Fibroblast of lung (primary cell): Measurements from ENCODE around the gene CLIC3. TPM values are rescaled to one million over a fixed set of nuclear protein-coding genes. Genes with fewer than 3 reads are reported as not detected.

Experiments
- DNase-seq, 2 donors: peaks; one replicate each; pipeline versions ENCODE4 v3.0.0 to v3.0.0-alpha.2; 2010; ENCODE audit warnings: low read depth in 2 of 2
- H2AFZ ChIP-seq: 2 replicates; pipeline ENCODE4 v1.5.1; 2012; ENCODE audit warnings: low read length, control low read depth, inconsistent platforms
- H3K27ac ChIP-seq: 2 replicates; pipeline ENCODE4 v1.5.1; 2011; ENCODE audit warnings: low read length, control low read depth; ENCODE audit not compliant: insufficient read depth
- H3K27me3 ChIP-seq: 2 replicates; pipeline ENCODE4 v1.5.1; 2011; ENCODE audit warnings: mild to moderate bottlenecking, low read length; ENCODE audit not compliant: control insufficient read depth, insufficient read depth
- H3K36me3 ChIP-seq: 2 replicates; pipeline ENCODE4 v1.5.1; 2011; ENCODE audit warnings: low read length; ENCODE audit not compliant: control insufficient read depth, insufficient read depth
- H3K4me1 ChIP-seq: 2 replicates; pipeline ENCODE4 v1.5.1; 2011; ENCODE audit warnings: low read length; ENCODE audit not compliant: control insufficient read depth, insufficient read depth; ENCODE audit errors: extremely low read depth
- H3K4me2 ChIP-seq: 2 replicates; pipeline ENCODE4 v1.5.1; 2011; ENCODE audit warnings: low read length, control low read depth; ENCODE audit not compliant: insufficient read depth; ENCODE audit errors: extremely low read depth
- H3K4me3 ChIP-seq, 4 experiments: fragments of 200-600 bp in 1 of 4; sonication (generic) in 1 of 4; replicated peaks in 1 of 4; 2 replicates each; pipeline ENCODE4 v1.5.1; 2011 to 2016; ENCODE audit warnings: low read length in 4 of 4, low read depth in 3 of 4, mild to moderate bottlenecking in 3 of 4, control low read depth in 2 of 4, inconsistent platforms in 1 of 4, mixed read lengths in 1 of 4; ENCODE audit not compliant: insufficient read depth in 1 of 4; ENCODE audit errors: control extremely low read depth in 1 of 4
- H3K79me2 ChIP-seq: 2 replicates; pipeline ENCODE4 v1.5.1; 2012; ENCODE audit warnings: mild to moderate bottlenecking, low read length, inconsistent platforms; ENCODE audit not compliant: control insufficient read depth, insufficient read depth
- H3K9ac ChIP-seq: 2 replicates; pipeline ENCODE4 v1.5.1; 2011; ENCODE audit warnings: mild to moderate bottlenecking, low read length, control low read depth; ENCODE audit not compliant: insufficient read depth
- H3K9me3 ChIP-seq: 2 replicates; pipeline ENCODE4 v1.5.1; 2012; ENCODE audit warnings: low read depth, low read length; ENCODE audit not compliant: control insufficient read depth, insufficient read depth
- H4K20me1 ChIP-seq: 2 replicates; pipeline ENCODE4 v1.5.1; 2011; ENCODE audit warnings: low read length; ENCODE audit not compliant: control insufficient read depth, insufficient read depth; ENCODE audit errors: extremely low read depth
- EZH2 ChIP-seq: IDR thresholded peaks from 2 replicates; pipeline ENCODE4 v1.5.1; 2012; ENCODE audit warnings: low read length, control low read depth, mild to moderate bottlenecking; ENCODE audit errors: missing control alignments
- polyA plus RNA-seq, 2 donors: library from polyadenylated mRNA; depleted of rRNA in 1 of 2; stranded (reverse) in 1 of 2; unstranded in 1 of 2; fragments of >200 nt; gene quantifications; 2 replicates each; pipeline ENCODE4 v1.2.1, GENCODE V29; 2011 to 2012; ENCODE audit warnings: missing spikeins in 1 of 2
- total RNA-seq: library from RNA; depleted of rRNA; stranded (reverse); fragments of >200 nt; gene quantifications from 2 replicates; pipeline ENCODE4 v1.2.1, GENCODE V29; 2014
- TF ChIP-seq, protein P1 (sequence below), 2 donors: IDR thresholded peaks in 1 of 2; conservative IDR thresholded peaks in 1 of 2; 1 replicate in 1 of 2; 2 replicates in 1 of 2; pipeline ENCODE4 v1.5.1; 2011 to 2012; ENCODE audit warnings: low read length in 2 of 2, control low read depth in 1 of 2, inconsistent platforms in 1 of 2, low read depth in 1 of 2, mild to moderate bottlenecking in 1 of 2

CLIC3 gene
- total and polyA plus RNA-seq, 2 donors (not counting 1 experiment from before 2014, with no cell fraction given): 0.98 to 3.5 TPM

DNA sequence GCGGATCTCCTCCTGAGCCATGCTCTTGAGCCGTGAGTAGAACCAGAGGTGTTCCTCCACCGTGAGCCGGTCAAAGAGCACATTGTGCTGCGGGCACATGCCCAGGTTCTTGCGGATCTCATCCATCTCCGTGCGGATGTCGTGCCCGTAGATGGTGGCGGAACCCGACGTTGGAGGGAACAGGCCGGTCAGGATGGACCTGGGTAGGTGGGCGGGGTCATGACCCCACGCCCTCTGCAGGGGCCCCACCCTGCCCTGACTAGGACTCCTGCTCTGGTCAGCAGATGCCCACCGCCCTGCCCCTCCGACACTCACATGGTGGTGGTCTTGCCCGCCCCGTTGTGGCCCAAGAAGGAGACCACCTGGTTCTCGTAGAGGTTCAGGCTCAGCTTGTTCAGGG, 19.6 kb upstream of the CLIC3 start:
- no peak overlapping the region for H2AFZ ChIP-seq
- TF ChIP-seq, protein P1, sequence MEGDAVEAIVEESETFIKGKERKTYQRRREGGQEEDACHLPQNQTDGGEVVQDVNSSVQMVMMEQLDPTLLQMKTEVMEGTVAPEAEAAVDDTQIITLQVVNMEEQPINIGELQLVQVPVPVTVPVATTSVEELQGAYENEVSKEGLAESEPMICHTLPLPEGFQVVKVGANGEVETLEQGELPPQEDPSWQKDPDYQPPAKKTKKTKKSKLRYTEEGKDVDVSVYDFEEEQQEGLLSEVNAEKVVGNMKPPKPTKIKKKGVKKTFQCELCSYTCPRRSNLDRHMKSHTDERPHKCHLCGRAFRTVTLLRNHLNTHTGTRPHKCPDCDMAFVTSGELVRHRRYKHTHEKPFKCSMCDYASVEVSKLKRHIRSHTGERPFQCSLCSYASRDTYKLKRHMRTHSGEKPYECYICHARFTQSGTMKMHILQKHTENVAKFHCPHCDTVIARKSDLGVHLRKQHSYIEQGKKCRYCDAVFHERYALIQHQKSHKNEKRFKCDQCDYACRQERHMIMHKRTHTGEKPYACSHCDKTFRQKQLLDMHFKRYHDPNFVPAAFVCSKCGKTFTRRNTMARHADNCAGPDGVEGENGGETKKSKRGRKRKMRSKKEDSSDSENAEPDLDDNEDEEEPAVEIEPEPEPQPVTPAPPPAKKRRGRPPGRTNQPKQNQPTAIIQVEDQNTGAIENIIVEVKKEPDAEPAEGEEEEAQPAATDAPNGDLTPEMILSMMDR (conservative IDR thresholded peaks at IDR 0.05 in 1 of 2, IDR thresholded peaks at IDR 0.05 in 1 of 2; ENCODE audit: low read depth in 1 of 2, low read length in 2 of 2): no peak
- TF ChIP-seq EZH2: no peak
- no peak overlapping the region for H3K4me2 ChIP-seq
- no peaks in the 10 kb centered on the region for H4K20me1 ChIP-seq
- DNase-seq: no peak
- no peaks in the 10 kb centered on the region for H3K9me3 ChIP-seq
- H3K79me2 ChIP-seq: no peaks in the 10 kb centered on the region
- no peaks in the 10 kb centered on the region for H3K4me1 ChIP-seq
- peaks cover 12% of the 10 kb centered on the region for H3K36me3 ChIP-seq
- no peak overlapping the region for H3K27ac ChIP-seq
- H3K9ac ChIP-seq: no peak overlapping the region
- H3K27me3 ChIP-seq: no peaks in the 10 kb centered on the region
- no peak overlapping the region for H3K4me3 ChIP-seq

DNA sequence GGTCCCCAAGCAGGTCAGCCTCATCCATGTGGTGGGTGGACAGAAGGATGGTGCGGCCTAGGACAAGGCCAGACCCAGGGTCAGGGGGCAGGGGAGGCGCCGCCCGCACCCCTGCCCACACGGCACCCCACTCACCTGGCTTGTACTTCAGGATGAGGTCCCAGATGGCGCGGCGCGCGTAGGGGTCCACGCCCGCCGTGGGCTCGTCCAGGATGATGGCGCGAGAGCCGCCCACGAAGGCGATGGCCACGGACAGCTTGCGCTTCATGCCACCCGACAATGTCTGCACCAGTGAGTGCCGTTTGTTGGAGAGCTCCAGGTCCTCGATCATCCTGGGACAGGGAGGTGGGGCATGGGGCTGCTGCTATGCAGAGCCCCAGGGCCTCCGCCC, 19.2 kb upstream of the CLIC3 start:
- no peak overlapping the region for H3K4me3 ChIP-seq
- DNase-seq: no peak
- no peaks in the 10 kb centered on the region for H3K9me3 ChIP-seq
- H3K9ac ChIP-seq: no peak overlapping the region
- H3K36me3 ChIP-seq: peaks cover 12% of the 10 kb centered on the region
- no peaks in the 10 kb centered on the region for H4K20me1 ChIP-seq
- H2AFZ ChIP-seq: no peak overlapping the region
- H3K4me1 ChIP-seq: no peaks in the 10 kb centered on the region
- no peaks in the 10 kb centered on the region for H3K79me2 ChIP-seq
- no peak overlapping the region for H3K27ac ChIP-seq
- no peaks in the 10 kb centered on the region for H3K27me3 ChIP-seq
- no peak for TF ChIP-seq EZH2
- TF ChIP-seq, protein P1 (conservative IDR thresholded peaks at IDR 0.05 in 1 of 2, IDR thresholded peaks at IDR 0.05 in 1 of 2; ENCODE audit: low read depth in 1 of 2, low read length in 2 of 2): no peak
- H3K4me2 ChIP-seq: no peak overlapping the region

DNA sequence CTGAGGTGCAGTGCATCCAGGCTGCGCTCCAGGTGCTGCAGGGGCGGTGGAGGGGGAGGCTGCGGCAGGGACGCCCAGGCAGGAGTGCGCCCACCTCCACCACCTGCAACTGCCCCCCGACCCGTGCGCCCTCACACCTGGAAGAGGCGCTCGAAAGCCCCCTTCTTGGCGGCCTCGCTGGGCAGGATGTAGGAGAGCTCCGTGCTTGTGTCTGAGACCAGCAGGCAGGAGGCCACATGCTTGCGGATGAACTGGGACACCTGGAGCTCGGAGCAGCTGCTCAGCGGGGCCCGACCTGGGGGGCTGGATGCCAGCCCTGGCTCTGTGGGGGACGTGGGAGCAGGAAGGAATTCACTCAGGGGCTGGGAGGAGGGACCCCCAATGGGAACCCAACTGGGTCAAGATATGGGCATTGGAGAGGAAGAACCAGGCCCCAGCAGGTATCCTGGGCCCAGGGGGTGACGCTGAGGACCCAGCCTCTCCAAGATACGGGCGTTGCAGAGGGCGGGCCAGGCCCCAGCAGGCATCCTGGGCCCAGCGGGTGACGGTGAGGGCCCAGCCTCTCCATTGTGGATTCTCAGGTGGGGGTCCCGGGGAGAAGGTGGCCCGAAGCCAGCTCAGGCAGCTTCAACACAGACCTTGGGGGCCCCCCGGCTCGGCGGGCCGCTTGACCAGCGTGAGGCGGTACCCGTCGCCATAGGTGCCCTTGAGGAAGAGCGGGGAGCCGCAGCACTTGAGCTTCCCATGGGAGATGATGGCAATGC, 18.6 kb upstream of the CLIC3 start:
- DNase-seq: no peak
- H3K9me3 ChIP-seq: no peaks in the 10 kb centered on the region
- no peak for TF ChIP-seq EZH2
- TF ChIP-seq, protein P1 (conservative IDR thresholded peaks at IDR 0.05 in 1 of 2, IDR thresholded peaks at IDR 0.05 in 1 of 2; ENCODE audit: low read depth in 1 of 2, low read length in 2 of 2): no peak

More for the DNA sequence above, 18.6 kb upstream of the CLIC3 start:
- Histone ChIP-seq H2AFZ (no peak overlapping the region), H4K20me1 (no peaks in the 10 kb centered on the region), H3K4me1 (no peaks in the 10 kb centered on the region), H3K79me2 (no peaks in the 10 kb centered on the region), H3K9ac (no peak overlapping the region), H3K4me3 (no peak overlapping the region), H3K36me3 (peaks cover 12% of the 10 kb centered on the region), H3K4me2 (no peak overlapping the region), H3K27me3 (no peaks in the 10 kb centered on the region), H3K27ac (no peak overlapping the region)
